Kidney (tissue), 14 donors: ENCODE results near the gene FOCAD. TPM values are rescaled to one million over a fixed set of nuclear protein-coding genes. Genes with fewer than 3 reads are reported as not detected.

Experiments
- DNase-seq, 5 donors: peaks; one replicate each; pipeline ENCODE4 v3.0.0-alpha.2; 2013 to 2020
- FAIRE-seq: peaks from 2 replicates; lab custom pipeline; 2012; peaks lifted over from hg19 to GRCh38; lab: Jason Lieb, UNC
- H3K27ac ChIP-seq, 2 donors: one replicate each; pipeline ENCODE4 v1.7.0; 2013; ENCODE audit warnings: low read depth in 2 of 2, low read length in 2 of 2, inconsistent platforms in 1 of 2
- H3K27me3 ChIP-seq: one replicate; pipeline ENCODE4 v1.7.1; 2013; ENCODE audit warnings: low read length, inconsistent platforms; ENCODE audit not compliant: control insufficient read depth, insufficient read depth
- H3K36me3 ChIP-seq, 3 donors: one replicate each; pipeline versions ENCODE4 v1.7.0 to v1.7.1; 2013; ENCODE audit warnings: low read length in 3 of 3, control low read depth in 1 of 3, inconsistent platforms in 1 of 3; ENCODE audit not compliant: insufficient read depth in 3 of 3, control insufficient read depth in 2 of 3
- H3K4me1 ChIP-seq, 3 donors: one replicate each; pipeline versions ENCODE4 v1.7.0 to v1.7.1; 2013; ENCODE audit warnings: low read length in 3 of 3, inconsistent platforms in 1 of 3, low read depth in 1 of 3; ENCODE audit not compliant: control insufficient read depth in 2 of 3, insufficient read depth in 2 of 3
- H3K4me3 ChIP-seq, 3 donors: one replicate each; pipeline versions ENCODE4 v1.7.0 to v1.8.1; 2013; ENCODE audit warnings: low read length in 3 of 3, control low read depth in 1 of 3, inconsistent platforms in 1 of 3
- H3K9ac ChIP-seq, 3 donors: one replicate each; pipeline versions ENCODE4 v1.7.0 to v1.7.1; 2013; ENCODE audit warnings: low read length in 3 of 3, control low read depth in 1 of 3, inconsistent platforms in 1 of 3
- H3K9me3 ChIP-seq, 3 donors: one replicate each; pipeline versions ENCODE4 v1.7.0 to v1.7.1; 2013; ENCODE audit warnings: low read length in 3 of 3, control low read depth in 1 of 3, inconsistent platforms in 1 of 3; ENCODE audit not compliant: control insufficient read depth in 2 of 3, insufficient read depth in 1 of 3
- intact Hi-C: fragments of 100-400 bp; cut with DNase I; formaldehyde crosslinking; loops from one replicate; pipeline ENCODE4 v1.11.1; 2022
- polyA plus RNA-seq: library from polyadenylated mRNA; stranded (reverse); fragments of 350-450 nt; fragmentation: Illumina TruSeq; extraction: RNeasy Lipid Tissue Mini Kit (QIAGEN cat#74804); gene quantifications from one replicate; pipeline ENCODE4 v1.2.3, GENCODE V29; 2014; ENCODE audit warnings: low read depth, low replicate concordance; ENCODE audit not compliant: insufficient read depth
- total RNA-seq: library from RNA; stranded (reverse); fragmentation: NEBNext Ultra II Directional; extraction: Animal tissue kit (Norgen Biotek cat#: 25700); gene quantifications from one replicate; pipeline ENCODE4 v1.2.1, GENCODE V29; 2021
- TF ChIP-seq, protein P1 (sequence below): IDR thresholded peaks from 3 replicates; pipeline ENCODE4 v1.5.1; 2012; ENCODE audit warnings: mild to moderate bottlenecking, moderate library complexity, borderline replicate concordance; ENCODE audit not compliant: insufficient read depth; ENCODE audit errors: extremely low read depth
- donor health status: control.
- donor health status: control.
- donor health status: control.
- donor health status: control.
- donor health status: control.
- donor health status: DM: yes; HTN: yes; CAD: no.
- donor health status: Normal renal cell carcinoma (clear cell type).

Gene FOCAD
- total and polyA plus RNA-seq, 2 donors from 2014 or later = 12.2 to 35.7 TPM

DNA sequence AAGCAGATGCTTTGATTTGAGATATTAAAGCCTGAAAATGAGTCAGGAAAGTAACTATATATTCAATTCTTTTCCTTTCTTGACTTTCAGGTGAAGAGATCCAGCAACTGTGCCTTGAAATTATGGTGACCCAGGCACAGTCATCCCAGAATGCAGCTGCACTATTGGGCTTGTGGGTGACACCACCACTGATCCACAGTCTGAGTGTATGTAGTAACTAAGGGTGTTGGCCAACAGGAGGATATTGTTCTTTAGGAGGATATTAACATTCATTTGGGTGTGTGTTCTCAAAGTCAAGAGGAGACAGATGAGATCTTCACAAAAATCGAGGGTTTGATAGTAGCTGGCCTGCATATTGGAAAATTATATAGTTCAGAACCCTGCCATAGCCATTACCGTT, 294.2 kb downstream of the FOCAD start:
- TF ChIP-seq, protein P1, sequence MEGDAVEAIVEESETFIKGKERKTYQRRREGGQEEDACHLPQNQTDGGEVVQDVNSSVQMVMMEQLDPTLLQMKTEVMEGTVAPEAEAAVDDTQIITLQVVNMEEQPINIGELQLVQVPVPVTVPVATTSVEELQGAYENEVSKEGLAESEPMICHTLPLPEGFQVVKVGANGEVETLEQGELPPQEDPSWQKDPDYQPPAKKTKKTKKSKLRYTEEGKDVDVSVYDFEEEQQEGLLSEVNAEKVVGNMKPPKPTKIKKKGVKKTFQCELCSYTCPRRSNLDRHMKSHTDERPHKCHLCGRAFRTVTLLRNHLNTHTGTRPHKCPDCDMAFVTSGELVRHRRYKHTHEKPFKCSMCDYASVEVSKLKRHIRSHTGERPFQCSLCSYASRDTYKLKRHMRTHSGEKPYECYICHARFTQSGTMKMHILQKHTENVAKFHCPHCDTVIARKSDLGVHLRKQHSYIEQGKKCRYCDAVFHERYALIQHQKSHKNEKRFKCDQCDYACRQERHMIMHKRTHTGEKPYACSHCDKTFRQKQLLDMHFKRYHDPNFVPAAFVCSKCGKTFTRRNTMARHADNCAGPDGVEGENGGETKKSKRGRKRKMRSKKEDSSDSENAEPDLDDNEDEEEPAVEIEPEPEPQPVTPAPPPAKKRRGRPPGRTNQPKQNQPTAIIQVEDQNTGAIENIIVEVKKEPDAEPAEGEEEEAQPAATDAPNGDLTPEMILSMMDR = no peak
- intact Hi-C loops = no loop called here
- peaks cover 0 to 13% (median 0%) of the 10 kb centered on the region in 3 donors for H3K36me3 ChIP-seq
- H3K4me1 ChIP-seq = no peaks in the 10 kb centered on the region
- H3K27me3 ChIP-seq = no peaks in the 10 kb centered on the region
- DNase-seq = no peak
- H3K9me3 ChIP-seq = no peaks in the 10 kb centered on the region
- H3K27ac ChIP-seq = no peak overlapping the region
- H3K4me3 ChIP-seq = no peak overlapping the region
- FAIRE-seq = no peak
- H3K9ac ChIP-seq = no peak overlapping the region

GRCh38 chr9:20980832-20981455, 296.9 kb downstream of the FOCAD start:
- FAIRE-seq (no peak), DNase-seq (peak in 3 of 5 donors; percentile 29 to 45 (median 33))
- Histone ChIP-seq H3K27me3 (no peaks in the 10 kb centered on the region), H3K36me3 (peaks cover 0 to 13% (median 0%) of the 10 kb centered on the region in 3 donors), H3K9ac (no peak overlapping the region), H3K9me3 (no peaks in the 10 kb centered on the region), H3K4me1 (no peaks in the 10 kb centered on the region), H3K4me3 (no peak overlapping the region), H3K27ac (peak overlapping the region in 1 of 2 donors; percentile 8)
- intact Hi-C loops = no loop called here
- TF ChIP-seq, protein P1 = no peak

- Histone ChIP-seq H3K4me3 (no peak overlapping the region), H3K9ac (no peak overlapping the region), H3K36me3 (peaks cover 0 to 10% (median 0%) of the 10 kb centered on the region in 3 donors), H3K27me3 (no peaks in the 10 kb centered on the region), H3K27ac (peak overlapping the region in 1 of 2 donors; percentile 8), H3K4me1 (no peaks in the 10 kb centered on the region), H3K9me3 (no peaks in the 10 kb centered on the region)
- intact Hi-C loops = no loop called here
- DNase-seq = peak in 3 of 5 donors; percentile 16 to 52 (median 22)
- FAIRE-seq = no peak
- TF ChIP-seq, protein P1 = no peak
Observed at GRCh38 chr9:20981486-20981885, 297.4 kb downstream of the FOCAD start.
